Activated T-cell treated with anti-CD3 and anti-CD28 coated beads, Interleukin-2, amount 50 U/mL, for 4 hours (primary cell): Measurements from ENCODE around the gene INTS12. TPM values are rescaled to one million over a fixed set of nuclear protein-coding genes. Genes with fewer than 3 reads are reported as not detected.

Source experiments
- total RNA-seq, 3 donors: library from RNA; stranded (reverse); gene quantifications; one replicate each; pipeline ENCODE4 v1.2.1, GENCODE V29; 2021

Gene INTS12
- total RNA-seq, 3 donors from 2014 or later: 24.2 to 26.1 (median 25.2) TPM

Other genes with a start within 250 kb of the INTS12 start
- gene PPA2, start 234.6 kb downstream of the INTS12 start, total RNA-seq: 100 to 1,000 TPM in 1 of 3 donors, 10 to 100 TPM in 2; 89.1 to 105 (median 91.7) TPM
- gene ARHGEF38, start 156.1 kb downstream of the INTS12 start, total RNA-seq: not detected
- gene GSTCD, start 95 bp upstream of the INTS12 start, total RNA-seq: 10 to 100 TPM; 13.2 to 16.6 (median 14.2) TPM
- gene NPNT, start 186.8 kb upstream of the INTS12 start, total RNA-seq: under 1 TPM; 0.08 to 0.26 (median 0.14) TPM